GM12864 (cell line): ENCODE results near the gene LEF1.

Experiments
- DNase-seq: peaks from one replicate; pipeline ENCODE4 v3.0.0-alpha.2; 2011; ENCODE audit warnings: low read depth
- H3K4me3 ChIP-seq: 2 replicates; pipeline ENCODE4 v1.5.1; 2011; ENCODE audit warnings: mild to moderate bottlenecking, low read depth, low read length, control low read depth
- TF ChIP-seq, protein P1 (sequence below): IDR thresholded peaks from 2 replicates; pipeline ENCODE4 v1.5.1; 2011; ENCODE audit warnings: low read depth, mild to moderate bottlenecking, moderate library complexity, low read length, control low read depth, inconsistent platforms; ENCODE audit errors: missing control alignments

The LEF1 gene

DNA sequence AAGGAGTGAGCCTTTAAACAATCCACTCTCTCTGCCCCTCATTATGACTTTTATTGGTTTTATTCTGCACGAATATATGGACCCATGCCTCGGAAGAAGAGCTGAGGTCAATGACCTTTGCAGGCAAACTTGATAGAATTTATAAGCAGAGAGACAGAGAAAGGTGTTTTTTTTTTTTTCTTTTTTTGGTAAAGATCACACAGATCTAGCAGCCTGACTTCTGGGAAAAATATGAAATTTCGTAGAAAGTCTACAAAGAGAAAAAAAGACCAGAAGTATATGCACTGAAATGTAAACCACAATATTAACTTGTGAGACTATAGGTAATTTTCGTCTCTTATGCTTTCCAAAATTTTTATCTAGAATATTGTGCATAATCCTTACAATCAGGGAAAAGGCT, 61.6 kb downstream of the LEF1 start:
- no peak overlapping the region for H3K4me3 ChIP-seq
- TF ChIP-seq, protein P1, sequence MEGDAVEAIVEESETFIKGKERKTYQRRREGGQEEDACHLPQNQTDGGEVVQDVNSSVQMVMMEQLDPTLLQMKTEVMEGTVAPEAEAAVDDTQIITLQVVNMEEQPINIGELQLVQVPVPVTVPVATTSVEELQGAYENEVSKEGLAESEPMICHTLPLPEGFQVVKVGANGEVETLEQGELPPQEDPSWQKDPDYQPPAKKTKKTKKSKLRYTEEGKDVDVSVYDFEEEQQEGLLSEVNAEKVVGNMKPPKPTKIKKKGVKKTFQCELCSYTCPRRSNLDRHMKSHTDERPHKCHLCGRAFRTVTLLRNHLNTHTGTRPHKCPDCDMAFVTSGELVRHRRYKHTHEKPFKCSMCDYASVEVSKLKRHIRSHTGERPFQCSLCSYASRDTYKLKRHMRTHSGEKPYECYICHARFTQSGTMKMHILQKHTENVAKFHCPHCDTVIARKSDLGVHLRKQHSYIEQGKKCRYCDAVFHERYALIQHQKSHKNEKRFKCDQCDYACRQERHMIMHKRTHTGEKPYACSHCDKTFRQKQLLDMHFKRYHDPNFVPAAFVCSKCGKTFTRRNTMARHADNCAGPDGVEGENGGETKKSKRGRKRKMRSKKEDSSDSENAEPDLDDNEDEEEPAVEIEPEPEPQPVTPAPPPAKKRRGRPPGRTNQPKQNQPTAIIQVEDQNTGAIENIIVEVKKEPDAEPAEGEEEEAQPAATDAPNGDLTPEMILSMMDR = no peak
- no peak for DNase-seq

DNA sequence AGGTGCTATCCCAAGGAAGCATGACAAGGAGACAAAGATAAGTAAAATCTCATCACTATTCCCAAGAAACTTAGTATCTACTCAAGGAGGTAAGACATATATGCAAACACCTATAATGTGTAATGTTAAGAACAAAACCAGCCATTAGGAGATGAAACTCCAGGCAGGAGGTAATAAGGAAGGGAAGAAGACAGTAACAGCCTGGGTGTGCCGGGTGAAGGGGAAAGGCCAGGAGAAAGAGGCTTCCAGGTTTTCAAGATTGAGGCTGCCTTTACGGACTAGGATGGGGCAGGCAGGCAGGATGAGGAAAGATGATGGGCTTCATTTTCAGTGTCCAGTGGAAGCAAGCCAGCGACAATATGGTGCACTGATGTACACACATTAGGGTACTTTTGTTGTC, 62.5 kb downstream of the LEF1 start:
- no peak for DNase-seq
- TF ChIP-seq, protein P1 = no peak
- H3K4me3 ChIP-seq = no peak overlapping the region

DNA sequence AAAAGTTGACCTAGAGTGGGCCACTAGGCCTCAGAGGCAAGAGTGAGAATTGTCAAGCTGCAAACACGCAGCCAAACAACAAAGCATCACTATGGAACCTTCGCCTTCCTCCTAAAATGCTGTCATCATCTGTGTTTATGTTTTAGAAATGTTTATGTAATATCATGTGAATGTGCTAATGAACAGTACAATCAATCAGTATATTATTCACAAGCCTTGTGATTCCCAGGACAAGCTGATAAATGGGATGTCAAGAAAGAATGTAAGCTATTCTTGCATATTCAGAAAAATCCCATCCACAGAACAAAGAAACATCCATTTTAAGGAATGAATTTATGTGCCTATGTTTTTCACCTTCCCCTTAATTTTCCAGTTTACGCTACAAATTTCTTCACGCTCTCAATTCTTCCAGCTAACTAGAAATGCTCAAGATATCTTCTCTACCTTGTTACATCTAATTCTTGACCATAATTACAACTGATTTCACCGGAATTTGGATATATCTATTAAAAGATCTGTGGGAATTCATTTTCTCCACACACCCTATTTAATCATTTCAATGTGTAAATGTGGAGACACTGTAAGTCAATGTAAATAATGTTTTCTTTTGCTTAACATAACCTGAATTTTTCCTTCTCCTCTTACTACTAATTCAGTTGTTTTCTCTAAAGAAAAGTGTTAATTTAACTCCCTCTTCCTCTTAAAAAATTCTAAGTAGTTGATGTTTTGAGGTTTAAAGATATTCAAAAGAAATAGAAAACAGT, 65.5 kb downstream of the LEF1 start:
- no peak overlapping the region for H3K4me3 ChIP-seq
- TF ChIP-seq, protein P1 = no peak
- no peak for DNase-seq

DNA sequence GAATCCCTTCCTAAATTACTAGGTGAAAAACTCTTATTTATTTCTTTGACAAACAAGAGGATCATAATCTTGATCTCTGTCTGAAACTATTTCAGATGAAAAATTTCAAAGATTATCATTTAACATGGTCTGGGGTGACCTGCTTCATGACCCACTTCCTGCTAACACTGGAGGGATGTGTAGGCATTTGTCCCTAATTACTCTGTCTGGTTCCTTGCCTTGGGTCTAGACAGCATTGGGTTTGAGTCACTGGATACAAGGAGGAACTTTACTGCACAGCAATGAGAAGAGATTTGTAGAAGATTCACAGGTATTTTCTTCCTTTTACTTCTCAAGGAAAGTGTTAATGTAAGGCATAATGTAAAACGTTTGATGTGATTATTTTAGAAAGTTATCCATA, 67.9 kb downstream of the LEF1 start:
- TF ChIP-seq, protein P1 = no peak
- no peak for DNase-seq
- H3K4me3 ChIP-seq = no peak overlapping the region

DNA sequence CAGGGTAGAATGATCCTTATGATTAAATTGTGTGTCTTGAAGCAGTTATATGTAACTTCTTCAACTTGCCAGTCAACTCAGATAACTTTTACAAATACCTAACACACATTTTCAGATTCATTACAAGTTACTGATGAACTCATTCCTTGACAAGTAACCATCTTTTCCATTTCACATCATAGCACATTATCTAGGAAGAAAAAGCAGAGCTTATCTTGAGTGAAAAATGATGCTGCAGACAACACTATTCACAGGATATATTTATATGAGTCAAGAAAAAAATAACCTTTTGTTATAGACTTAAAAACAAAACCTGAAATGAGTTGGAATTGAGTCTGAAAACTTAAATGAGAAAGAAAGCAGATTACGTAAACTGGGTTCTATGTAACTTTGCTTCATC, 68.9 kb downstream of the LEF1 start:
- H3K4me3 ChIP-seq = no peak overlapping the region
- TF ChIP-seq, protein P1 = no peak
- no peak for DNase-seq

DNA sequence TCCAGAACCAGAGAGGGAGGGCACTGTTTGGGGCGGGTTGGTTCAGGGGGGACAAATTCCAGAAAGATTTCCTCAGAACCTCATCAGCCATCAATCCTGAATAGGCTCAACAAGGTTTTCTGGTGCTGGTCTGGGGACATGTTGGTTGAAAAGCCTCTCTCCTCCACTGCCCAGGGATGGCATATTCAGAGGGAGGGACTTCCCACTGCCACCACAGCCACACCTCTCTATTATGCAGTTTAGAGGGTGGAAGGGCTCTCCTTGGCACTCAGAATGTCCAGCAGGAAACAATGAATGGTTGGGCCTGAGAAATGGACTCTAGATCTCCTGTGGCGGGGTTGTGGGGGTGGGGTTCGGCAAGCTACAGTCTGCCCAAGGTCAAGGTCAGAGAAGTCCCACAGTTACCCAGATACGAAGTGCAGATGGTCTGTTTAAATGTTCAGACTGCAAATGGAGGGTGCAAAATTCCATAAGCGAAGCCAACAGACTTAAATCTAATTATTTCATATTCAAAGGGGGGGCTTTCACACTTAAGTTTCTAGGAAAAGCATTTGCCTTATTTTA, 70.7 kb downstream of the LEF1 start:
- DNase-seq = no peak
- no peak overlapping the region for H3K4me3 ChIP-seq
- TF ChIP-seq, protein P1 = no peak
